DOHH2 (cell line): Measurements from ENCODE around the gene DCTPP1.

Source experiments
- EZH2phosphoT487 ChIP-seq: fragments of 200-600 bp; sonication (generic); IDR thresholded peaks from 2 replicates; pipeline ENCODE4 v1.6.1; 2017; ENCODE audit warnings: borderline replicate concordance, mild to moderate bottlenecking, antibody characterized with exemption, low read length, moderate library complexity, mixed read lengths
- TF ChIP-seq, protein P1 (sequence below): fragments of 200-600 bp; sonication (generic); IDR thresholded peaks from one replicate; pipeline ENCODE4 v1.5.1; 2014; ENCODE audit warnings: antibody characterized with exemption, mild to moderate bottlenecking, low read depth, low read length; ENCODE audit not compliant: poor library complexity, severe bottlenecking

DNA sequence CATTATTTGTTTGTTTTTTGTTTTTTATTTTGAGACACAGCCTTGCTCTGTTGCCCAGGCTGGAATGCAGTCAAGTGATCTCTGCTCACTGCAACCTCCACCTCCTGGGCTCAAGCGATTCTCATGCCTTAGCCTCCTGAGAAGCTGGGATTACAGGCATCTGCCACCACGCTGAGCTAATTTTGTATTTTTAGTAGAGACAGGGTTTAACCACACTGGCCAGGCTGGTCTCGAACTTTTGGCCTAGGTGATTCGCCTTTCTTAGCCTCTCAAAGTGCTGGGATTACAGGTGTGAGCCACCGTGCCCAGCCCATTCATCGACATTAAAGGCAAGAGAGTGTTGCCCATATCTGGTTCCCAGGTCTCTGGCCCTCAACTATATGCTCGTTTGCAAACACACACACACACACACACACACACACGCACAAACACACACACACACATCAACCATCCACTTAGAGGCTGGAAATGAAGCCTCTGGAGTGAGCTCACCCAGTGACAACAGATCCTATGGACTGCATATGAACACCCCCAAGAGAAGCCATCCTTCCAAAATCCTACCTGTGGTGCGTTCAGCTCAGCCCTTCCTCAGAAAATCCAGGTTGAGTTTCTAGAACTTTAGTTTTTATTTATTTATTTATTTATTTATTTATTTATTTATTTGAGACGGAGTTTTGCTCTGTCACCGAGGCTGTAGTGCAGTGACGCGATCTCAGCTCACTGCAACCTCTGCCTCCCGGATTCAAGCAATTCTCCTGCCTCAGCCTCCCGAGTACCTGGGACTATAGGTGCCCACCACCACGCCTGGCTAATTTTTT is 28.1 kb upstream of the DCTPP1 start:
- TF ChIP-seq, protein P1, sequence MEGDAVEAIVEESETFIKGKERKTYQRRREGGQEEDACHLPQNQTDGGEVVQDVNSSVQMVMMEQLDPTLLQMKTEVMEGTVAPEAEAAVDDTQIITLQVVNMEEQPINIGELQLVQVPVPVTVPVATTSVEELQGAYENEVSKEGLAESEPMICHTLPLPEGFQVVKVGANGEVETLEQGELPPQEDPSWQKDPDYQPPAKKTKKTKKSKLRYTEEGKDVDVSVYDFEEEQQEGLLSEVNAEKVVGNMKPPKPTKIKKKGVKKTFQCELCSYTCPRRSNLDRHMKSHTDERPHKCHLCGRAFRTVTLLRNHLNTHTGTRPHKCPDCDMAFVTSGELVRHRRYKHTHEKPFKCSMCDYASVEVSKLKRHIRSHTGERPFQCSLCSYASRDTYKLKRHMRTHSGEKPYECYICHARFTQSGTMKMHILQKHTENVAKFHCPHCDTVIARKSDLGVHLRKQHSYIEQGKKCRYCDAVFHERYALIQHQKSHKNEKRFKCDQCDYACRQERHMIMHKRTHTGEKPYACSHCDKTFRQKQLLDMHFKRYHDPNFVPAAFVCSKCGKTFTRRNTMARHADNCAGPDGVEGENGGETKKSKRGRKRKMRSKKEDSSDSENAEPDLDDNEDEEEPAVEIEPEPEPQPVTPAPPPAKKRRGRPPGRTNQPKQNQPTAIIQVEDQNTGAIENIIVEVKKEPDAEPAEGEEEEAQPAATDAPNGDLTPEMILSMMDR: no peak
- TF ChIP-seq EZH2phosphoT487: no peak
